HG03095 (cell line): Measurements from ENCODE around the gene EPHA1.

ENCODE experiments used
- ATAC-seq: cut with Tn5 transposase; IDR thresholded peaks from one replicate; pipeline ENCODE4 v1.9.1; 2021; ENCODE audit warnings: moderate library complexity; ENCODE audit not compliant: unreplicated experiment

EPHA1 gene

GRCh38 chr7:143354376-143354775, 54.3 kb downstream of the EPHA1 start:
- ATAC-seq, result no peak

- no peak for ATAC-seq
Measured at GRCh38 chr7:143352531-143353002, 56.1 kb downstream of the EPHA1 start.

- no peak for ATAC-seq
Measured at GRCh38 chr7:143351574-143351973, 57.1 kb downstream of the EPHA1 start.

- no peak for ATAC-seq
Measured at GRCh38 chr7:143351060-143351459, 57.6 kb downstream of the EPHA1 start.

GRCh38 chr7:143347950-143348349, 60.7 kb downstream of the EPHA1 start:
- ATAC-seq, result no peak

GRCh38 chr7:143346018-143346417, 62.6 kb downstream of the EPHA1 start:
- no peak for ATAC-seq

GRCh38 chr7:143345428-143345900, 63.2 kb downstream of the EPHA1 start:
- ATAC-seq, result peak; percentile 75

- no peak for ATAC-seq
Measured at GRCh38 chr7:143343596-143343995, 65.1 kb downstream of the EPHA1 start.

- ATAC-seq, result no peak
Measured at GRCh38 chr7:143341842-143342241, 66.8 kb downstream of the EPHA1 start.
